Esophagus muscularis mucosa (tissue), 4 donors: ENCODE results near the gene MYBPC2.

Experiments
- EP300 ChIP-seq: sonication (generic); formaldehyde crosslinking; IDR thresholded peaks from one replicate; pipeline ENCODE4 v1.6.1; 2017; ENCODE audit warnings: antibody characterized with exemption
- POLR2A ChIP-seq: fragments of 450-650 bp; IDR thresholded peaks from one replicate; pipeline ENCODE4 v1.6.1; 2017; ENCODE audit warnings: antibody characterized with exemption, moderate library complexity, mild to moderate bottlenecking, low read depth
- TF ChIP-seq, protein P1 (sequence below), 3 experiments: fragments of 200-600 bp in 2 of 3; fragments of 450-650 bp in 1 of 3; sonication (generic) in 2 of 3; IDR thresholded peaks; one replicate each; pipeline ENCODE4 v1.5.1; 2017 to 2019; ENCODE audit warnings: antibody characterized with exemption in 3 of 3, mild to moderate bottlenecking in 2 of 3, moderate library complexity in 1 of 3

DNA sequence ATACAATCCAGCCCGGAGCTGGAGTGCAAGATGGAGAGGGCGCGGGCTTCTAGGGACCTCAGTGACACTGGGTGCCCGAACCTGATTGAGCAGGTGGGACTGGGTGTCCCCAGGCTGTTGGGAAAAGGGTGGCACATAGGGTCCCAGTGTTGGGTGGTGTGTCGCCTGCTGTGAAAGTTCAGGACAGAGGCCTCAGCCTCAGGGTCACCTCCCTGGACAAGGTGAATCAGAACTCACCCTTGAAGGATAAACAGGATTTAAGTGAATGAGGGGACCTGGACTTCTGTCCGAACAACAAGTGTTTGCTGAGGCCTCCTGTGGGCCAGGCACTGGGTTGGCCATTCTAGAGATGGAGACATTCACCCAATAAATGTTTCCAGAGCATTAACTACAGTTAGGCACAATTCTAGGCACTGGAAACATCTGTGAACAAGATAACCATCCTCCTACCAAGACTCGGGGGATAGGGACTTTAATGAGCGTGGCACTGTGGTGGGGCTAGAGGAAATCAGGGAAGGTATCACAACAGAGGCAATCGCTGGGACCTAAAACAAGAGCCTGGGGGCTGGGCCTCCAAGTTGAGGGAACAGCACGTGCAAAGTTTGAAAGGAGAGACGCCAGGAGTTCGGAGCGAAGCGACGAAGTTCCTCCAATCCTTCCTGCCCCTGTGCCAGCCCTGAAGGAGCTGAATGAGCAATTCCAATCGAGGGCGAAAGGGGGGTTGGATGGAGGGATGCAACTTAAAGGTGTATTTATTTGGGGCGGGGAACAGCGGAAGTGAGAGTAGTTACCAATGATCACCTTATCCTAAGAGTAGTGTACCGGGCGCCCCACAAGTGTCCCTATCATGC, 49.5 kb upstream of the MYBPC2 start:
- TF ChIP-seq, protein P1, sequence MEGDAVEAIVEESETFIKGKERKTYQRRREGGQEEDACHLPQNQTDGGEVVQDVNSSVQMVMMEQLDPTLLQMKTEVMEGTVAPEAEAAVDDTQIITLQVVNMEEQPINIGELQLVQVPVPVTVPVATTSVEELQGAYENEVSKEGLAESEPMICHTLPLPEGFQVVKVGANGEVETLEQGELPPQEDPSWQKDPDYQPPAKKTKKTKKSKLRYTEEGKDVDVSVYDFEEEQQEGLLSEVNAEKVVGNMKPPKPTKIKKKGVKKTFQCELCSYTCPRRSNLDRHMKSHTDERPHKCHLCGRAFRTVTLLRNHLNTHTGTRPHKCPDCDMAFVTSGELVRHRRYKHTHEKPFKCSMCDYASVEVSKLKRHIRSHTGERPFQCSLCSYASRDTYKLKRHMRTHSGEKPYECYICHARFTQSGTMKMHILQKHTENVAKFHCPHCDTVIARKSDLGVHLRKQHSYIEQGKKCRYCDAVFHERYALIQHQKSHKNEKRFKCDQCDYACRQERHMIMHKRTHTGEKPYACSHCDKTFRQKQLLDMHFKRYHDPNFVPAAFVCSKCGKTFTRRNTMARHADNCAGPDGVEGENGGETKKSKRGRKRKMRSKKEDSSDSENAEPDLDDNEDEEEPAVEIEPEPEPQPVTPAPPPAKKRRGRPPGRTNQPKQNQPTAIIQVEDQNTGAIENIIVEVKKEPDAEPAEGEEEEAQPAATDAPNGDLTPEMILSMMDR (IDR thresholded peaks at IDR 0.05), result no peak
- TF ChIP-seq POLR2A (no peak), EP300 (no peak)
